Panc1 (cell line): ENCODE measurements around the gene ACSM6.

Experiments
- POLR2AphosphoS5 ChIP-seq: IDR thresholded peaks from 2 replicates; pipeline ENCODE4 v1.6.1; 2012; ENCODE audit warnings: mild to moderate bottlenecking, low read depth, low read length, moderate library complexity
- SIN3A ChIP-seq: IDR thresholded peaks from 2 replicates; pipeline ENCODE4 v1.6.1; 2012; ENCODE audit warnings: low read depth, mild to moderate bottlenecking, low read length, moderate library complexity, borderline replicate concordance; ENCODE audit not compliant: insufficient read depth
- TF ChIP-seq, protein P1 (sequence below): fragments of 450-650 bp; IDR thresholded peaks from 2 replicates; pipeline ENCODE4 v1.5.1; 2017; ENCODE audit warnings: mild to moderate bottlenecking

- TF ChIP-seq, protein P1, sequence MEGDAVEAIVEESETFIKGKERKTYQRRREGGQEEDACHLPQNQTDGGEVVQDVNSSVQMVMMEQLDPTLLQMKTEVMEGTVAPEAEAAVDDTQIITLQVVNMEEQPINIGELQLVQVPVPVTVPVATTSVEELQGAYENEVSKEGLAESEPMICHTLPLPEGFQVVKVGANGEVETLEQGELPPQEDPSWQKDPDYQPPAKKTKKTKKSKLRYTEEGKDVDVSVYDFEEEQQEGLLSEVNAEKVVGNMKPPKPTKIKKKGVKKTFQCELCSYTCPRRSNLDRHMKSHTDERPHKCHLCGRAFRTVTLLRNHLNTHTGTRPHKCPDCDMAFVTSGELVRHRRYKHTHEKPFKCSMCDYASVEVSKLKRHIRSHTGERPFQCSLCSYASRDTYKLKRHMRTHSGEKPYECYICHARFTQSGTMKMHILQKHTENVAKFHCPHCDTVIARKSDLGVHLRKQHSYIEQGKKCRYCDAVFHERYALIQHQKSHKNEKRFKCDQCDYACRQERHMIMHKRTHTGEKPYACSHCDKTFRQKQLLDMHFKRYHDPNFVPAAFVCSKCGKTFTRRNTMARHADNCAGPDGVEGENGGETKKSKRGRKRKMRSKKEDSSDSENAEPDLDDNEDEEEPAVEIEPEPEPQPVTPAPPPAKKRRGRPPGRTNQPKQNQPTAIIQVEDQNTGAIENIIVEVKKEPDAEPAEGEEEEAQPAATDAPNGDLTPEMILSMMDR = no peak
- TF ChIP-seq SIN3A = no peak
- TF ChIP-seq POLR2AphosphoS5 = no peak
Measured at GRCh38 chr10:95276367-95277200, 82.5 kb downstream of the ACSM6 start.
